K562 (cell line): Measurements from ENCODE around the gene EXOC6. TPM values are rescaled to one million over a fixed set of nuclear protein-coding genes. Genes with fewer than 3 reads are reported as not detected.
A peak's percentile ranks its signal among the peaks of the same experiment; 100 is the strongest.
"Not testable (repeated sequence)": the region's sequence is repeated elsewhere in the genome, so short reads cannot be mapped to it uniquely, and the experiment has no call there.

ENCODE experiments used
- ATAC-seq: fragments of 200-7000 bp; cut with Tn5 transposase; 3 replicates; pipeline ENCODE4 v1.9.1; 2020; ENCODE audit warnings: moderate library complexity
- BruUV-seq: library from RNA; stranded (reverse); fragments of 400-500 nt; replicated peaks from 2 replicates; lab custom pipeline; 2021; lab: Mats Ljungman, UMichigan
- CTCF ChIA-PET: fragments of 300-600 bp; formaldehyde crosslinking; extraction: SDS; loops from one replicate; lab custom pipeline; 2021; ENCODE audit warnings: low intra/inter-chr PET ratio; lab: Yijun Ruan, JAX
- POLR2A ChIA-PET: fragments of 300-600, 350-650 bp; sonication (Branson Sonifier 250); formaldehyde crosslinking; extraction: SDS; loops from one replicate; lab custom pipeline; 2021; ENCODE audit warnings: antibody characterized with exemption, inconsistent platforms; lab: Yijun Ruan, JAX
- DNase-seq, 4 experiments: peaks; one replicate each; pipeline versions ENCODE4 v3.0.0 to v3.0.0-alpha.2; 2011 to 2018; ENCODE audit warnings: low spot score in 3 of 4, mixed read lengths in 3 of 4; ENCODE audit errors: extremely low read depth in 1 of 4
- FAIRE-seq: peaks from 2 replicates; lab custom pipeline; 2011; peaks lifted over from hg19 to GRCh38; lab: Jason Lieb, UNC
- H2AFZ ChIP-seq: 2 replicates; pipeline ENCODE4 v1.6.0; 2011; ENCODE audit warnings: low read depth, low read length, control low read depth, inconsistent platforms
- H3K27ac ChIP-seq: fragments of 200-600 bp; 3 replicates; pipeline ENCODE4 v1.8.0; 2011; ENCODE audit warnings: low read depth, mild to moderate bottlenecking, control low read depth, inconsistent platforms, low read length, moderate library complexity, mixed read lengths; ENCODE audit errors: extremely low read depth
- H3K27me3 ChIP-seq, 2 experiments: fragments of 300-600 bp in 1 of 2; 2 replicates in 1 of 2; 3 replicates in 1 of 2; pipeline versions ENCODE4 v1.6.0 to v1.8.0; 2011; ENCODE audit warnings: inconsistent platforms in 2 of 2, low read length in 2 of 2, mild to moderate bottlenecking in 1 of 2, mixed read lengths in 1 of 2, moderate library complexity in 1 of 2; ENCODE audit not compliant: control insufficient read depth in 2 of 2, insufficient read depth in 2 of 2
- H3K36me3 ChIP-seq: fragments of 300-600 bp; 3 replicates; pipeline ENCODE4 v1.8.0; 2011; ENCODE audit warnings: mild to moderate bottlenecking, low read length, inconsistent platforms; ENCODE audit not compliant: control insufficient read depth, insufficient read depth
- H3K4me1 ChIP-seq, 2 experiments: fragments of 200-600 bp in 1 of 2; replicated peaks in 1 of 2; 2 replicates in 1 of 2; 3 replicates in 1 of 2; pipeline versions ENCODE4 v1.5.1 to v1.8.0; 2011; ENCODE audit warnings: inconsistent platforms in 2 of 2, low read length in 2 of 2, mild to moderate bottlenecking in 1 of 2, mixed read lengths in 1 of 2, moderate library complexity in 1 of 2; ENCODE audit not compliant: control insufficient read depth in 2 of 2, insufficient read depth in 2 of 2
- H3K4me2 ChIP-seq: 2 replicates; pipeline ENCODE4 v1.6.1; 2011; ENCODE audit warnings: low read length, control low read depth, inconsistent platforms, mixed read lengths; ENCODE audit not compliant: insufficient read depth
- H3K4me3 ChIP-seq: fragments of 200-600 bp; sonication (generic), shearing (Covaris generic); 2 replicates; pipeline ENCODE4 v1.5.1; 2016; ENCODE audit warnings: control low read depth, inconsistent platforms
- H3K79me2 ChIP-seq: fragments of 200-600 bp; 3 replicates; pipeline ENCODE4 v1.8.0; 2011; ENCODE audit warnings: low read length, inconsistent platforms; ENCODE audit not compliant: control insufficient read depth, insufficient read depth
- H3K9ac ChIP-seq, 2 experiments: 2 replicates each; pipeline versions ENCODE4 v1.6.0 to v1.6.1; 2011; ENCODE audit warnings: low read depth in 2 of 2, low read length in 2 of 2, control low read depth in 1 of 2, inconsistent platforms in 1 of 2, mild to moderate bottlenecking in 1 of 2, mixed read lengths in 1 of 2; ENCODE audit not compliant: insufficient read depth in 1 of 2
- H3K9me1 ChIP-seq: one replicate; pipeline ENCODE4 v1.6.0; 2011; ENCODE audit warnings: inconsistent platforms, mild to moderate bottlenecking, low read length, moderate library complexity; ENCODE audit not compliant: control insufficient read depth, insufficient read depth
- H3K9me3 ChIP-seq: replicated peaks from 2 replicates; pipeline ENCODE4 v1.5.1; 2011; ENCODE audit warnings: low read depth, low read length, inconsistent platforms; ENCODE audit not compliant: control insufficient read depth, insufficient read depth
- H4K20me1 ChIP-seq: replicated peaks from 2 replicates; pipeline ENCODE4 v1.6.1; 2011; ENCODE audit warnings: low read length, inconsistent platforms, mixed read lengths; ENCODE audit not compliant: control insufficient read depth, insufficient read depth
- ARID1B ChIP-seq: fragments of 450-650 bp; IDR thresholded peaks from 2 replicates; pipeline ENCODE4 v1.6.1; 2016; ENCODE audit warnings: antibody characterized with exemption, mild to moderate bottlenecking, inconsistent platforms
- CBFA2T2 ChIP-seq: fragments of 450-650 bp; conservative IDR thresholded peaks from 2 replicates; pipeline ENCODE4 v1.6.1; 2017; ENCODE audit warnings: mild to moderate bottlenecking
- CBFA2T3 ChIP-seq: fragments of 450-650 bp; IDR thresholded peaks from 2 replicates; pipeline ENCODE4 v1.6.1; 2017
- KDM1A ChIP-seq, 2 experiments: fragments of 450-650 bp; IDR thresholded peaks; 2 replicates each; pipeline ENCODE4 v1.6.1; 2016; ENCODE audit warnings: mild to moderate bottlenecking in 2 of 2
- NCOR1 ChIP-seq: fragments of 450-650 bp; IDR thresholded peaks from 2 replicates; pipeline ENCODE4 v1.6.1; 2016; ENCODE audit warnings: mild to moderate bottlenecking, moderate library complexity
- NR2C1 ChIP-seq, 2 experiments: fragments of 450-650 bp; IDR thresholded peaks; 2 replicates each; pipeline ENCODE4 v1.6.1; 2017; ENCODE audit warnings: mild to moderate bottlenecking in 2 of 2, antibody characterized with exemption in 1 of 2, inconsistent platforms in 1 of 2, missing compliant biosample characterization in 1 of 2, missing genetic modification characterization in 1 of 2
- SOX6 ChIP-seq: fragments of 450-650 bp; IDR thresholded peaks from 2 replicates; pipeline ENCODE4 v1.6.1; 2014; ENCODE audit warnings: mild to moderate bottlenecking
- TAL1 ChIP-seq: fragments of 450-650 bp; IDR thresholded peaks from 2 replicates; pipeline ENCODE4 v1.6.1; 2016; ENCODE audit warnings: mild to moderate bottlenecking
- TCF3 ChIP-seq: sonication (generic); formaldehyde crosslinking; IDR thresholded peaks from 2 replicates; pipeline ENCODE4 v1.4.0; 2020; ENCODE audit warnings: mild to moderate bottlenecking, missing genetic modification reagents
- TRIM24 ChIP-seq, 2 experiments: fragments of 450-650 bp; IDR thresholded peaks; 2 replicates each; pipeline ENCODE4 v1.6.1; 2016
- WGBS: fragments of 100-300 bp; shearing (Covaris generic); methylation state at CpG from one replicate; pipeline ENCODE4 v1.1.6; 2016; ENCODE audit warnings: low coverage, mixed read lengths; ENCODE audit not compliant: insufficient coverage; ENCODE audit errors: missing lambda C conversion rate; 5-methylcytosine and 5-hydroxymethylcytosine counted together
- in situ Hi-C: fragments of 300-500 bp; cut with MboI; formaldehyde crosslinking; loops from 4 replicates; pipeline ENCODE4 v1.15.0; 2018; ENCODE audit warnings: inconsistent platforms, mixed read lengths
- intact Hi-C: fragments of 100-400 bp; cut with micrococcal nuclease; formaldehyde crosslinking; loops from 2 replicates; pipeline ENCODE4 v1.14.2; 2022
- polyA plus RNA-seq, 8 experiments: library from polyadenylated mRNA; depleted of rRNA in 4 of 8; stranded (reverse) in 5 of 8; unstranded in 3 of 8; fragments of >200 nt; fragmentation: Nextera tagmentation in 2 of 8; fragmentation: Illumina TruSeq in 1 of 8; extraction: Ambion mirVana in 2 of 8; extraction: Trizol in 1 of 8; gene quantifications; 2 replicates each; pipeline versions ENCODE4 v1.2.1 to v1.2.3, GENCODE V29; 2011 to 2014; ENCODE audit warnings: inconsistent platforms in 1 of 8, missing spikeins in 1 of 8
- total RNA-seq, 7 experiments: library from RNA; depleted of rRNA in 6 of 7; stranded (reverse); fragments of >200 nt in 6 of 7; fragmentation: Illumina TruSeq in 2 of 7; extraction: Trizol in 2 of 7; gene quantifications; 2 replicates each; pipeline versions ENCODE4 v1.2.1 to v1.2.3, GENCODE V29; 2011 to 2021; ENCODE audit warnings: low replicate concordance in 1 of 7
- TF ChIP-seq, protein P1 (sequence below): sonication (generic); formaldehyde crosslinking; IDR thresholded peaks from 2 replicates; pipeline ENCODE4 v1.9.0; 2022; ENCODE audit warnings: mild to moderate bottlenecking, missing genetic modification reagents
- TF ChIP-seq, protein P2 (sequence below): fragments of 450-650 bp; IDR thresholded peaks from 2 replicates; pipeline ENCODE4 v1.6.1; 2017; ENCODE audit warnings: antibody characterized with exemption, mild to moderate bottlenecking
- TF ChIP-seq, protein P3 (sequence below), 2 experiments: fragments of 450-650 bp; conservative IDR thresholded peaks; 2 replicates each; pipeline ENCODE4 v1.6.1; 2017; ENCODE audit warnings: mild to moderate bottlenecking in 2 of 2, moderate library complexity in 2 of 2

EXOC6 gene
- total and polyA plus RNA-seq, 9 of the 15 experiments (the other 6 are each of a cell fraction or from before 2014, with no cell fraction given) = 13.9 to 42.8 (median 24.9) TPM

DNA sequence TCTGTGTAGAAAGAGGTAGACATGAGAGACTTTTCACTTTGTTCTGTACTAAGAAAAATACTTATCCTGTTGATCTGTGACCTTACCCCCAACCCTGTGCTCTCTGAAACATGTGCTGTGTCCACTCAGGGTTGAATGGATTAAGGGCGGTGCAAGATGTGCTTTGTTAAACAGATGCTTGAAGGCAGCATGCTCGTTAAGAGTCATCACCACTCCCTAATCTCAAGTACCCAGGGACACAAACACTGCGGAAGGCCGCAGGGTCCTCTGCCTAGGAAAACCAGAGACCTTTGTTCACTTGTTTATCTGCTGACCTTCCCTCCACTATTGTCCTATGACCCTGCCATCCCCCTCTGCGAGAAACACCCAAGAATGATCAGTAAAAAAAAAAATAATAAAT lies 128.0 kb downstream of the EXOC6 start:
- BruUV-seq, in situ Hi-C loops: not testable (repeated sequence)

More for the DNA sequence above, 128.0 kb downstream of the EXOC6 start:
- TF ChIP-seq TRIM24 (IDR thresholded peaks at IDR 0.05) = peak in 1 of 2 experiments; percentile 38; a peak in 2 of 4 replicates
- TF ChIP-seq NCOR1 = peak; percentile 24; the same call in 1 of the 2 replicates
- peak in 1 of 2 experiments; percentile 10; a peak in 1 of 4 replicates for TF ChIP-seq KDM1A (IDR thresholded peaks at IDR 0.05)
- TF ChIP-seq CBFA2T3 = peak; percentile 75
- TF ChIP-seq TAL1 = peak; percentile 40; the same call in 1 of the 2 replicates
- TF ChIP-seq, protein P1, sequence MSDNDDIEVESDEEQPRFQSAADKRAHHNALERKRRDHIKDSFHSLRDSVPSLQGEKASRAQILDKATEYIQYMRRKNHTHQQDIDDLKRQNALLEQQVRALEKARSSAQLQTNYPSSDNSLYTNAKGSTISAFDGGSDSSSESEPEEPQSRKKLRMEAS (CRISPR knock-in tag) = peak; percentile 34; the same call in 1 of the 2 replicates
- peak; percentile 42 for TF ChIP-seq TCF3 (CRISPR knock-in tag)
- TF ChIP-seq SOX6 = peak; percentile 35; the same call in 1 of the 2 replicates
- TF ChIP-seq NR2C1 (IDR thresholded peaks at IDR 0.05) = peak; percentile 38; the same call in 1 of the 2 replicates
- H3K4me3 ChIP-seq; H4K20me1 ChIP-seq; intact Hi-C loops; FAIRE-seq; H3K36me3 ChIP-seq; H3K9me3 ChIP-seq; ATAC-seq; H3K9ac ChIP-seq; POLR2A ChIA-PET; H3K27me3 ChIP-seq; H3K79me2 ChIP-seq; H3K9me1 ChIP-seq; DNase-seq; H3K4me2 ChIP-seq; H2AFZ ChIP-seq; CTCF ChIA-PET; TF ChIP-seq NR2C1 (tag; IDR thresholded peaks at IDR 0.05): not testable (repeated sequence)
- TF ChIP-seq ARID1B = peak; percentile 42; the same call in 1 of the 2 replicates
- TF ChIP-seq, protein P2, sequence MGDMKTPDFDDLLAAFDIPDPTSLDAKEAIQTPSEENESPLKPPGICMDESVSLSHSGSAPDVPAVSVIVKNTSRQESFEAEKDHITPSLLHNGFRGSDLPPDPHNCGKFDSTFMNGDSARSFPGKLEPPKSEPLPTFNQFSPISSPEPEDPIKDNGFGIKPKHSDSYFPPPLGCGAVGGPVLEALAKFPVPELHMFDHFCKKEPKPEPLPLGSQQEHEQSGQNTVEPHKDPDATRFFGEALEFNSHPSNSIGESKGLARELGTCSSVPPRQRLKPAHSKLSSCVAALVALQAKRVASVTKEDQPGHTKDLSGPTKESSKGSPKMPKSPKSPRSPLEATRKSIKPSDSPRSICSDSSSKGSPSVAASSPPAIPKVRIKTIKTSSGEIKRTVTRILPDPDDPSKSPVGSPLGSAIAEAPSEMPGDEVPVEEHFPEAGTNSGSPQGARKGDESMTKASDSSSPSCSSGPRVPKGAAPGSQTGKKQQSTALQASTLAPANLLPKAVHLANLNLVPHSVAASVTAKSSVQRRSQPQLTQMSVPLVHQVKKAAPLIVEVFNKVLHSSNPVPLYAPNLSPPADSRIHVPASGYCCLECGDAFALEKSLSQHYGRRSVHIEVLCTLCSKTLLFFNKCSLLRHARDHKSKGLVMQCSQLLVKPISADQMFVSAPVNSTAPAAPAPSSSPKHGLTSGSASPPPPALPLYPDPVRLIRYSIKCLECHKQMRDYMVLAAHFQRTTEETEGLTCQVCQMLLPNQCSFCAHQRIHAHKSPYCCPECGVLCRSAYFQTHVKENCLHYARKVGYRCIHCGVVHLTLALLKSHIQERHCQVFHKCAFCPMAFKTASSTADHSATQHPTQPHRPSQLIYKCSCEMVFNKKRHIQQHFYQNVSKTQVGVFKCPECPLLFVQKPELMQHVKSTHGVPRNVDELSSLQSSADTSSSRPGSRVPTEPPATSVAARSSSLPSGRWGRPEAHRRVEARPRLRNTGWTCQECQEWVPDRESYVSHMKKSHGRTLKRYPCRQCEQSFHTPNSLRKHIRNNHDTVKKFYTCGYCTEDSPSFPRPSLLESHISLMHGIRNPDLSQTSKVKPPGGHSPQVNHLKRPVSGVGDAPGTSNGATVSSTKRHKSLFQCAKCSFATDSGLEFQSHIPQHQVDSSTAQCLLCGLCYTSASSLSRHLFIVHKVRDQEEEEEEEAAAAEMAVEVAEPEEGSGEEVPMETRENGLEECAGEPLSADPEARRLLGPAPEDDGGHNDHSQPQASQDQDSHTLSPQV = 0 out of 2 replicates have a peak, but pooled peaks have one; percentile 16
- TF ChIP-seq, protein P3, sequence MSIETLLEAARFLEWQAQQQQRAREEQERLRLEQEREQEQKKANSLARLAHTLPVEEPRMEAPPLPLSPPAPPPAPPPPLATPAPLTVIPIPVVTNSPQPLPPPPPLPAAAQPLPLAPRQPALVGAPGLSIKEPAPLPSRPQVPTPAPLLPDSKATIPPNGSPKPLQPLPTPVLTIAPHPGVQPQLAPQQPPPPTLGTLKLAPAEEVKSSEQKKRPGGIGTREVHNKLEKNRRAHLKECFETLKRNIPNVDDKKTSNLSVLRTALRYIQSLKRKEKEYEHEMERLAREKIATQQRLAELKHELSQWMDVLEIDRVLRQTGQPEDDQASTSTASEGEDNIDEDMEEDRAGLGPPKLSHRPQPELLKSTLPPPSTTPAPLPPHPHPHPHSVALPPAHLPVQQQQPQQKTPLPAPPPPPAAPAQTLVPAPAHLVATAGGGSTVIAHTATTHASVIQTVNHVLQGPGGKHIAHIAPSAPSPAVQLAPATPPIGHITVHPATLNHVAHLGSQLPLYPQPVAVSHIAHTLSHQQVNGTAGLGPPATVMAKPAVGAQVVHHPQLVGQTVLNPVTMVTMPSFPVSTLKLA (conservative IDR thresholded peaks at IDR 0.05) = peak; percentile 18 to 52; a peak in 1 of 4 replicates
- TF ChIP-seq CBFA2T2 = peak; percentile 57
- 0% methylated on average over 1 of the region's 5 CpGs for WGBS
- Histone ChIP-seq H3K27ac (peak overlapping the region; percentile 58; the same call in 1 of the 3 replicates), H3K4me1 (peaks cover 4 to 19% of the 10 kb centered on the region in 2 experiments; a peak in 3 of 5 replicates)
